ENCODE results near the gene CHRM2. TPM values are rescaled to one million over a fixed set of nuclear protein-coding genes. Genes with fewer than 3 reads are reported as not detected.

The CHRM2 gene
- polyA plus RNA-seq, 1 of the 3 experiments (the other 2 are of a cell fraction): 0.23 TPM

- H3K79me2 ChIP-seq (ENCODE audit: insufficient read depth): no peaks in the 10 kb centered on the region
- H3K36me3 ChIP-seq (replicated peaks in 1 of 2; ENCODE audit: control insufficient read depth in 1 of 2, insufficient read depth in 2 of 2, low read length in 1 of 2): no peaks in the 10 kb centered on the region
- H3K4me3 ChIP-seq (ENCODE audit: low read depth in 2 of 2, low read length in 1 of 2): no peak overlapping the region
- H3K4me1 ChIP-seq (ENCODE audit: control insufficient read depth in 1 of 2, insufficient read depth in 2 of 2, low read depth in 1 of 2, low read length in 1 of 2): no peaks in the 10 kb centered on the region
- no peak overlapping the region for H3K4me2 ChIP-seq
- H3K27ac ChIP-seq (ENCODE audit: low read depth in 2 of 2, low read length in 1 of 2): no peak overlapping the region
- CTCF ChIA-PET: no interaction called here
- no peaks in the 10 kb centered on the region for H4K20me1 ChIP-seq (ENCODE audit: insufficient read depth)
- POLR2A ChIA-PET: no interaction called here
- no peak overlapping the region for H3K9ac ChIP-seq
- no peaks in the 10 kb centered on the region for H3K9me2 ChIP-seq
- TF ChIP-seq ZBTB33 (IDR thresholded peaks at IDR 0.05; ENCODE audit: borderline replicate concordance, low read depth): no peak
- no peak for TF ChIP-seq FOXM1 (IDR thresholded peaks at IDR 0.05; ENCODE audit: low read depth)
- no peak for TF ChIP-seq FOSL2 (IDR thresholded peaks at IDR 0.05; ENCODE audit: borderline replicate concordance, low read depth)
- TF ChIP-seq EP300 (IDR thresholded peaks at IDR 0.05; ENCODE audit: borderline replicate concordance in 1 of 2, low read depth in 1 of 2, low read length in 1 of 2): no peak
- no peak for TF ChIP-seq GABPA (IDR thresholded peaks at IDR 0.05; ENCODE audit: low read depth)
- no peak for TF ChIP-seq RXRA (IDR thresholded peaks at IDR 0.05; ENCODE audit: borderline replicate concordance, low read depth)
- TF ChIP-seq TEAD4 (IDR thresholded peaks at IDR 0.05; ENCODE audit: borderline replicate concordance, insufficient read depth): no peak
- no peak for TF ChIP-seq PBX3 (IDR thresholded peaks at IDR 0.05)
- no peak for TF ChIP-seq NFIC (IDR thresholded peaks at IDR 0.05; ENCODE audit: borderline replicate concordance)
- TF ChIP-seq CTCF (IDR thresholded peaks at IDR 0.05): no peak
- TF ChIP-seq, protein P1, sequence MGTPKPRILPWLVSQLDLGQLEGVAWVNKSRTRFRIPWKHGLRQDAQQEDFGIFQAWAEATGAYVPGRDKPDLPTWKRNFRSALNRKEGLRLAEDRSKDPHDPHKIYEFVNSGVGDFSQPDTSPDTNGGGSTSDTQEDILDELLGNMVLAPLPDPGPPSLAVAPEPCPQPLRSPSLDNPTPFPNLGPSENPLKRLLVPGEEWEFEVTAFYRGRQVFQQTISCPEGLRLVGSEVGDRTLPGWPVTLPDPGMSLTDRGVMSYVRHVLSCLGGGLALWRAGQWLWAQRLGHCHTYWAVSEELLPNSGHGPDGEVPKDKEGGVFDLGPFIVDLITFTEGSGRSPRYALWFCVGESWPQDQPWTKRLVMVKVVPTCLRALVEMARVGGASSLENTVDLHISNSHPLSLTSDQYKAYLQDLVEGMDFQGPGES (IDR thresholded peaks at IDR 0.05; ENCODE audit: low read depth, low read length): no peak
- no peak for TF ChIP-seq MXI1 (IDR thresholded peaks at IDR 0.05; ENCODE audit: low read depth, low read length)
- 35% methylated on average over 2 of the region's 2 CpGs for WGBS (ENCODE audit: low lambda C conversion rate)
- no peak overlapping the region for H2AFZ ChIP-seq (ENCODE audit: low read depth)
- no peaks in the 10 kb centered on the region for H3K27me3 ChIP-seq (ENCODE audit: insufficient read depth)
- H3K9me3 ChIP-seq: no peaks in the 10 kb centered on the region
- H3F3A ChIP-seq (replicated peaks; ENCODE audit: insufficient read depth): no peaks in the 10 kb centered on the region
- no peak for DNase-seq
Observed at GRCh38 chr7:137038706-137039105, 170.3 kb downstream of the CHRM2 start.
